A549 (cell line): ENCODE results near the gene RNASEH2C. TPM values are rescaled to one million over a fixed set of nuclear protein-coding genes. Genes with fewer than 3 reads are reported as not detected.

Source experiments
- ATAC-seq, 2 experiments: fragments of 200-7000 bp in 1 of 2; fragments of >200 bp in 1 of 2; cut with Nextera tagmentation in 1 of 2; cut with Tn5 transposase in 1 of 2; 3 replicates each; pipeline versions ENCODE4 v1.8.0 to v1.9.1; 2018 to 2020; ENCODE audit warnings: mild to moderate bottlenecking in 1 of 2, moderate library complexity in 1 of 2
- CTCF ChIA-PET: fragments of 300-600 bp; sonication (Branson Sonifier 250); formaldehyde crosslinking; extraction: SDS; loops from one replicate; lab custom pipeline; 2021; ENCODE audit warnings: antibody characterized with exemption, inconsistent platforms; lab: Yijun Ruan, JAX
- POLR2A ChIA-PET: fragments of 350-600 bp; formaldehyde crosslinking; extraction: SDS; loops from one replicate; lab custom pipeline; 2021; ENCODE audit warnings: antibody characterized with exemption, inconsistent platforms; lab: Yijun Ruan, JAX
- DNase-seq, 2 experiments: peaks; one replicate each; pipeline versions ENCODE4 v3.0.0 to v3.0.0-alpha.2; 2011 to 2016; ENCODE audit warnings: low read depth in 1 of 2, low spot score in 1 of 2
- FAIRE-seq: peaks from 2 replicates; lab custom pipeline; 2011; peaks lifted over from hg19 to GRCh38; lab: Jason Lieb, UNC
- H3K27ac ChIP-seq, 2 experiments: fragments of >200 bp; sonication (Bioruptor Twin); formaldehyde crosslinking; 3 replicates each; pipeline ENCODE4 v1.5.1; 2016 to 2017
- H3K4me1 ChIP-seq: fragments of >200 bp; sonication (Bioruptor Twin); formaldehyde crosslinking; 3 replicates; pipeline ENCODE4 v1.6.1; 2016
- H3K4me2 ChIP-seq: fragments of >200 bp; sonication (Bioruptor Twin); formaldehyde crosslinking; 3 replicates; pipeline ENCODE4 v1.6.1; 2016
- H3K4me3 ChIP-seq: fragments of >200 bp; sonication (Bioruptor Twin); formaldehyde crosslinking; 3 replicates; pipeline ENCODE4 v1.5.1; 2016
- H3K9me3 ChIP-seq: fragments of >200 bp; sonication (Bioruptor Twin); formaldehyde crosslinking; 3 replicates; pipeline ENCODE4 v1.6.1; 2016
- CBX8 ChIP-seq: fragments of 200-600 bp; sonication (generic); IDR thresholded peaks from 2 replicates; pipeline ENCODE4 v1.6.1; 2016
- EHF ChIP-seq: fragments of 250-450 bp; sonication (Bioruptor Pico); IDR thresholded peaks from 2 replicates; pipeline ENCODE4 v1.5.0; 2020; ENCODE audit warnings: mild to moderate bottlenecking
- FOSL2 ChIP-seq, 2 experiments: fragments of 450-650 bp in 1 of 2; fragments of >200 bp in 1 of 2; sonication (Bioruptor Twin) in 1 of 2; formaldehyde crosslinking; IDR thresholded peaks; 2 replicates each; pipeline versions ENCODE4 v1.5.0 to v1.6.1; 2016 to 2020; ENCODE audit warnings: mild to moderate bottlenecking in 1 of 2, moderate library complexity in 1 of 2
- GATA3 ChIP-seq: IDR thresholded peaks from 2 replicates; pipeline ENCODE4 v1.6.1; 2012; ENCODE audit warnings: borderline replicate concordance
- HDAC2 ChIP-seq: fragments of 200-600 bp; sonication (generic); IDR thresholded peaks from 2 replicates; pipeline ENCODE4 v1.6.1; 2016
- HOXA7 ChIP-seq: fragments of 250-450 bp; sonication (Bioruptor Pico); IDR thresholded peaks from 2 replicates; pipeline ENCODE4 v1.5.0; 2020; ENCODE audit warnings: mild to moderate bottlenecking, moderate library complexity
- HOXB13 ChIP-seq: fragments of 250-450 bp; sonication (Bioruptor Pico); IDR thresholded peaks from 2 replicates; pipeline ENCODE4 v1.5.0; 2020; ENCODE audit warnings: low read depth, mild to moderate bottlenecking, moderate library complexity
- JUNB ChIP-seq: fragments of >200 bp; sonication (Bioruptor Twin); formaldehyde crosslinking; IDR thresholded peaks from 2 replicates; pipeline ENCODE4 v1.6.1; 2016
- KDM1A ChIP-seq: fragments of 200-600 bp; sonication (generic); IDR thresholded peaks from 2 replicates; pipeline ENCODE4 v1.6.1; 2016; ENCODE audit warnings: low read depth, mild to moderate bottlenecking
- KDM5A ChIP-seq: fragments of 200-600 bp; sonication (generic); IDR thresholded peaks from 2 replicates; pipeline ENCODE4 v1.6.1; 2016; ENCODE audit warnings: antibody characterized with exemption, mild to moderate bottlenecking
- MAFK ChIP-seq: fragments of 450-650 bp; IDR thresholded peaks from 2 replicates; pipeline ENCODE4 v1.6.1; 2014; ENCODE audit not compliant: partially characterized antibody
- MYC ChIP-seq: IDR thresholded peaks from 2 replicates; pipeline ENCODE4 v1.6.1; 2012; ENCODE audit warnings: mild to moderate bottlenecking, inconsistent platforms, low read length, improper control_type of control experiment, borderline replicate concordance
- NFE2L2 ChIP-seq: fragments of 150-350 bp; conservative IDR thresholded peaks from 2 replicates; pipeline ENCODE4 v1.6.1; 2014; ENCODE audit warnings: low read length
- NR3C1 ChIP-seq: fragments of >200 bp; sonication (Bioruptor Twin); formaldehyde crosslinking; IDR thresholded peaks from 3 replicates; pipeline ENCODE4 v1.6.1; 2017
- RAD21 ChIP-seq, 2 experiments: fragments of >200 bp in 1 of 2; sonication (Bioruptor Twin) in 1 of 2; formaldehyde crosslinking in 1 of 2; IDR thresholded peaks in 1 of 2; conservative IDR thresholded peaks in 1 of 2; 2 replicates in 1 of 2; 3 replicates in 1 of 2; pipeline ENCODE4 v1.6.1; 2012 to 2018; ENCODE audit warnings: inconsistent platforms in 1 of 2
- RCOR1 ChIP-seq: fragments of 150-350 bp; IDR thresholded peaks from 2 replicates; pipeline ENCODE4 v1.6.1; 2014; ENCODE audit warnings: antibody characterized with exemption, low read length, low read depth
- SREBF2 ChIP-seq: fragments of 450-650 bp; IDR thresholded peaks from 2 replicates; pipeline ENCODE4 v1.6.1; 2014; ENCODE audit warnings: mild to moderate bottlenecking, moderate library complexity
- ZC3H11A ChIP-seq: fragments of 450-650 bp; IDR thresholded peaks from 2 replicates; pipeline ENCODE4 v1.6.1; 2014; ENCODE audit warnings: antibody characterized with exemption, mild to moderate bottlenecking
- WGBS: methylation state at CpG from one replicate; pipeline ENCODE4 v1.1.6; 2017; ENCODE audit errors: missing lambda C conversion rate; 5-methylcytosine and 5-hydroxymethylcytosine counted together
- polyA plus RNA-seq, 4 experiments: library from polyadenylated mRNA; depleted of rRNA in 3 of 4; stranded (reverse); fragments of >200 nt; fragmentation: RNase III in 1 of 4; extraction: RNeasy Plus Mini Kit Qiagen cat#74134 plus additional on column Dnase treatment in 1 of 4; gene quantifications; 2 replicates in 3 of 4; 3 replicates in 1 of 4; pipeline ENCODE4 v1.2.3, GENCODE V29; 2011 to 2017
- TF ChIP-seq, protein P1 (sequence below): IDR thresholded peaks from 2 replicates; pipeline ENCODE4 v1.6.1; 2012
- TF ChIP-seq, protein P2 (sequence below): IDR thresholded peaks from 2 replicates; pipeline ENCODE4 v1.6.1; 2012
- TF ChIP-seq, protein P3 (sequence below): fragments of >200 bp; sonication (Bioruptor Twin); formaldehyde crosslinking; IDR thresholded peaks from 2 replicates; pipeline ENCODE4 v1.6.1; 2016
- TF ChIP-seq, protein P4 (sequence below): IDR thresholded peaks from 2 replicates; pipeline ENCODE4 v1.6.1; 2012; ENCODE audit warnings: low read depth, borderline replicate concordance
- TF ChIP-seq, protein P5 (sequence below): fragments of >200 bp; sonication (Bioruptor Twin); formaldehyde crosslinking; IDR thresholded peaks from 3 replicates; pipeline ENCODE4 v1.5.1; 2016

The RNASEH2C gene
- polyA plus RNA-seq, 2 of the 4 experiments (the other 2 are of a cell fraction): 15.1 to 36.9 TPM

DNA sequence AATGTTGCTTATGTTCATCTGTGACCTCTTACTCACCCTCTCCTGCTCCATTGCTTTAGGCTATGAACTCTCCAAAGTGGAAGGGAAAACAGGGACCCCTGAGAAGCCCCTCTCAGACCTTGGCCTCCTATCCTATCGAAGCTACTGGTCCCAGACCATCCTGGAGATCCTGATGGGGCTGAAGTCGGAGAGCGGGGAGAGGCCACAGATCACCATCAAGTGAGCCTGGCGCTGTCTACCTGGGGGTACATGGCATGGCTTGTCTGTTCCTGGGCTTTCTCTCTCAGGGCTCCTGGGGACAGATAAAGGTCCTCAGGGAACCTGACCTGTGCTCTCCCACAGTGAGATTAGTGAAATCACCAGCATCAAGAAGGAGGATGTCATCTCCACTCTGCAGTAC lies 2.1 kb downstream of the RNASEH2C start:
- CTCF ChIA-PET: interaction anchor here (1.1 to 16.0 kb wide), 4 partner anchors 30 to 166 kb away, joined by 4 to 222 read pairs (median 35); partner anchors contain the start of gene AP5B1
- FAIRE-seq: no peak
- TF ChIP-seq JUNB: no peak
- TF ChIP-seq KDM5A: no peak
- TF ChIP-seq ZC3H11A: no peak
- TF ChIP-seq NFE2L2: no peak
- TF ChIP-seq, all 56 proteins: peak for 0
- POLR2A ChIA-PET: no interaction called here
- ATAC-seq (no peak), DNase-seq (no peak)
- Histone ChIP-seq H3K4me2 (peak overlapping the region; percentile 96), H3K4me3 (no peak overlapping the region), H3K4me1 (peaks cover 9% of the 10 kb centered on the region), H3K27ac (no peak overlapping the region), H3K9me3 (no peaks in the 10 kb centered on the region)
- 100% methylated on average over 4 of the region's 4 CpGs for WGBS

DNA sequence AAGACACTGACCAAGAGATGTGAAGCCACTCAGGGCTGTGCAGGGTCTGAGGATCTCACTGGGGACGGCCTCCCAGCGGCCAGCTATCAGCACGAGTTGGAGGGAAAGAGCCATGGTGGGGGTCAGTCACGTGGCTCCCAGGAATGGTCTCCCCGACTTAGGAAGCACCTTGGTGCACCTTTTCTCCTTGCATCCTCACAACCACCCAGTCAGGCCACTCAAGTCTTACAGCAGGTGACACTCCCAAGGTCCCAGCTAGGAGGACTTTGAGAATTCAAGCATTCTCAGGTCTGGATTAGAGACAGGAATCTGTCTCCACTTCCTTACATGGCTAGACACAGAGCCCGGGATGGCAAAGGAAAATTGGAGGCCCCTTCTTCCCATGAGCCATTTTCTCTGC lies 2.7 kb downstream of the RNASEH2C start:
- ATAC-seq: no peak
- WGBS: 66% methylated on average over 6 of the region's 6 CpGs
- peaks cover 13% of the 10 kb centered on the region for H3K4me1 ChIP-seq
- no peak for TF ChIP-seq SREBF2
- TF ChIP-seq MYC: no peak
- TF ChIP-seq, protein P1, sequence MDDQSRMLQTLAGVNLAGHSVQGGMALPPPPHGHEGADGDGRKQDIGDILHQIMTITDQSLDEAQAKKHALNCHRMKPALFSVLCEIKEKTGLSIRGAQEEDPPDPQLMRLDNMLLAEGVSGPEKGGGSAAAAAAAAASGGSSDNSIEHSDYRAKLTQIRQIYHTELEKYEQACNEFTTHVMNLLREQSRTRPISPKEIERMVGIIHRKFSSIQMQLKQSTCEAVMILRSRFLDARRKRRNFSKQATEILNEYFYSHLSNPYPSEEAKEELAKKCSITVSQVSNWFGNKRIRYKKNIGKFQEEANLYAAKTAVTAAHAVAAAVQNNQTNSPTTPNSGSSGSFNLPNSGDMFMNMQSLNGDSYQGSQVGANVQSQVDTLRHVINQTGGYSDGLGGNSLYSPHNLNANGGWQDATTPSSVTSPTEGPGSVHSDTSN: no peak
- TF ChIP-seq EHF (CRISPR knock-in tag): no peak
- TF ChIP-seq GATA3: no peak
- TF ChIP-seq, protein P2, sequence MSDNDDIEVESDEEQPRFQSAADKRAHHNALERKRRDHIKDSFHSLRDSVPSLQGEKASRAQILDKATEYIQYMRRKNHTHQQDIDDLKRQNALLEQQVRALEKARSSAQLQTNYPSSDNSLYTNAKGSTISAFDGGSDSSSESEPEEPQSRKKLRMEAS: no peak
- TF ChIP-seq MAFK: no peak
- no peak for TF ChIP-seq NFE2L2
- TF ChIP-seq FOSL2 (IDR thresholded peaks at IDR 0.05): no peak
- TF ChIP-seq FOSL2 (CRISPR knock-in tag; IDR thresholded peaks at IDR 0.05): no peak
- TF ChIP-seq CBX8: no peak
- no peak for TF ChIP-seq RAD21 (conservative IDR thresholded peaks at IDR 0.05 in 1 of 2, IDR thresholded peaks at IDR 0.05 in 1 of 2)
- no peak for TF ChIP-seq KDM1A
- TF ChIP-seq RCOR1: no peak
- TF ChIP-seq NR3C1: no peak
- TF ChIP-seq, protein P3, sequence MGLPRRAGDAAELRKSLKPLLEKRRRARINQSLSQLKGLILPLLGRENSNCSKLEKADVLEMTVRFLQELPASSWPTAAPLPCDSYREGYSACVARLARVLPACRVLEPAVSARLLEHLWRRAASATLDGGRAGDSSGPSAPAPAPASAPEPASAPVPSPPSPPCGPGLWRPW: no peak
- no peak for TF ChIP-seq HOXA7 (CRISPR knock-in tag)
- no peak for TF ChIP-seq HOXB13 (CRISPR knock-in tag)
- TF ChIP-seq, protein P4, sequence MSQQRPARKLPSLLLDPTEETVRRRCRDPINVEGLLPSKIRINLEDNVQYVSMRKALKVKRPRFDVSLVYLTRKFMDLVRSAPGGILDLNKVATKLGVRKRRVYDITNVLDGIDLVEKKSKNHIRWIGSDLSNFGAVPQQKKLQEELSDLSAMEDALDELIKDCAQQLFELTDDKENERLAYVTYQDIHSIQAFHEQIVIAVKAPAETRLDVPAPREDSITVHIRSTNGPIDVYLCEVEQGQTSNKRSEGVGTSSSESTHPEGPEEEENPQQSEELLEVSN: no peak
- TF ChIP-seq, protein P5, sequence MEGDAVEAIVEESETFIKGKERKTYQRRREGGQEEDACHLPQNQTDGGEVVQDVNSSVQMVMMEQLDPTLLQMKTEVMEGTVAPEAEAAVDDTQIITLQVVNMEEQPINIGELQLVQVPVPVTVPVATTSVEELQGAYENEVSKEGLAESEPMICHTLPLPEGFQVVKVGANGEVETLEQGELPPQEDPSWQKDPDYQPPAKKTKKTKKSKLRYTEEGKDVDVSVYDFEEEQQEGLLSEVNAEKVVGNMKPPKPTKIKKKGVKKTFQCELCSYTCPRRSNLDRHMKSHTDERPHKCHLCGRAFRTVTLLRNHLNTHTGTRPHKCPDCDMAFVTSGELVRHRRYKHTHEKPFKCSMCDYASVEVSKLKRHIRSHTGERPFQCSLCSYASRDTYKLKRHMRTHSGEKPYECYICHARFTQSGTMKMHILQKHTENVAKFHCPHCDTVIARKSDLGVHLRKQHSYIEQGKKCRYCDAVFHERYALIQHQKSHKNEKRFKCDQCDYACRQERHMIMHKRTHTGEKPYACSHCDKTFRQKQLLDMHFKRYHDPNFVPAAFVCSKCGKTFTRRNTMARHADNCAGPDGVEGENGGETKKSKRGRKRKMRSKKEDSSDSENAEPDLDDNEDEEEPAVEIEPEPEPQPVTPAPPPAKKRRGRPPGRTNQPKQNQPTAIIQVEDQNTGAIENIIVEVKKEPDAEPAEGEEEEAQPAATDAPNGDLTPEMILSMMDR: no peak
- TF ChIP-seq HDAC2: no peak
- ChIA-PET CTCF (interaction anchor here (9.1 to 16.0 kb wide), 2 partner anchors 62 to 100 kb away, joined by 65 to 222 read pairs; partner anchors contain the start of gene AP5B1), POLR2A (no interaction called here)
- no peak for FAIRE-seq
- H3K27ac ChIP-seq: no peak overlapping the region
- no peak for DNase-seq
- no peak overlapping the region for H3K4me3 ChIP-seq
- no peak overlapping the region for H3K4me2 ChIP-seq
- H3K9me3 ChIP-seq: no peaks in the 10 kb centered on the region
